ENCODE measurements around the gene TECPR2.

- TF ChIP-seq CTCF (IDR thresholded peaks at IDR 0.05; ENCODE audit: low read depth, low read length) (no peak), POLR2A (IDR thresholded peaks at IDR 0.05; ENCODE audit: extremely low read depth, insufficient read length) (no peak)
Observed at GRCh38 chr14:102359341-102359740, 3.4 kb upstream of the TECPR2 start.
